GM18520 (cell line): ENCODE results near the gene SORL1.

Source experiments
- ATAC-seq: cut with Tn5 transposase; IDR thresholded peaks from one replicate; pipeline ENCODE4 v1.9.1; 2021; ENCODE audit not compliant: unreplicated experiment

SORL1 gene

GRCh38 chr11:121561240-121561639 is 109.1 kb downstream of the SORL1 start:
- no peak for ATAC-seq

- ATAC-seq, result no peak
Measured at GRCh38 chr11:121561716-121562115, 109.6 kb downstream of the SORL1 start.

- ATAC-seq, result no peak
Measured at GRCh38 chr11:121563003-121563402, 110.9 kb downstream of the SORL1 start.

DNA sequence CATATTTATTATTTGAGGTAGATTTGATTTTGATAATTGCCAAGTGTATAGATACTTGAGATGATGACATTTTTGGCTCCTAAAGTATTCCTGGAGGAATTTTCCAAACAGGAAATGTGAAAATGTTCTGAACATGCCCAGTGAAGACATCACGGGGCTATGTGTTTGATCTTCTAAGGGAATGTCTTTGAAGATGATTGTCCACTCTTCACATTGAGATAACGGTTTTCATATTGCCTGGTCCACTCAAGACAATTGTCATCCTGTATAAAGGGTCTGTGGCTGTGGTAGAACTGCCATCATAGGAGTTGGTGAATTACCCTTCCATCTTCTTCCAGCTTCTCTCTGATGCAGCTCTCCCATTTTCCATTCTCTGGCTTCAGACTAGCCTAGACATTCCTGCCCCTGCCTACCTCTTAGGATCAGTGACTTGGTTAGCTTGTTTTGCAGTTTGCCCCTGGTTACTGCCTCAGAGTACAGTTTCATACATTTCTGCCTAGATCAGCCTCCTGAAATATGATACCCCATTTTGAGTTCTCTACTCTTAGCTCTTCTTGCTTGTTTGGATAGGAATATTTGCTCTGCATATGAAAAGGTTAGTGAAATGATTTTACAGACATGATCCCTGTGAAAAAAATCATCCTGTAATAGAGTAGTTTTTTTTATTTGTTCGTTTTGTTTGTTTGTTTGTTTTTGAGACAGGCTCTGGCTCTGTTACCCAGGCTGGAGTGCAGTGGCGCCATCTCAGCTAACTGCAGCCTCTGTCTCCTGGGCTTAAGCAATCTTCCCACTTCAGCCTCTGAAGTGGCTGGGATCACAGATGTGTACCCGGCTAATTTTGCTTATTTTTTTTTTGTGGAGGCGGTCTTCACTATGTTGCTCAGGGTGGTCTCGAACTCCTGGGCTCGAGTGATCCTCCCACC is 112.0 kb downstream of the SORL1 start:
- no peak for ATAC-seq

- ATAC-seq, result no peak
Measured at GRCh38 chr11:121564948-121565684, 113.0 kb downstream of the SORL1 start.

GRCh38 chr11:121566279-121567168 is 114.4 kb downstream of the SORL1 start:
- ATAC-seq, result no peak

DNA sequence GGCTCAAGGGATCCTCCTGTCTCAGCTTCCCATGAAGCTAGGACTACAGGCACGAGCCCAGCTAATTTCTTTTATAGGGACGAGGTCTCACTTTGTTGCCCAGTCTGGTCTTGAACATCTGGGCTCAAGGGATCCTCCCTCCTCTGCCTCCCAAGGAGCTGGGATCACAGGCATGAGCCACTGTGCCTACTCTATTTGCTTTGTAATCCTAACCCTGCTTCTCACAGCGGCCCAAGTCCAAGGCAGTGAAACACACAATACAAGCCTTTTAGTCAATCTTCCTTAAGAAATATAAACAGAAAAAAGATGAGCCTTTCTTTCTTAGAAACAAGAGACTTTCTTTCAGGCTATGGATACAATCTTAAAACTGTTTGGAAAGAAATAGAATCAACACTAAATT is 115.9 kb downstream of the SORL1 start:
- ATAC-seq, result no peak

DNA sequence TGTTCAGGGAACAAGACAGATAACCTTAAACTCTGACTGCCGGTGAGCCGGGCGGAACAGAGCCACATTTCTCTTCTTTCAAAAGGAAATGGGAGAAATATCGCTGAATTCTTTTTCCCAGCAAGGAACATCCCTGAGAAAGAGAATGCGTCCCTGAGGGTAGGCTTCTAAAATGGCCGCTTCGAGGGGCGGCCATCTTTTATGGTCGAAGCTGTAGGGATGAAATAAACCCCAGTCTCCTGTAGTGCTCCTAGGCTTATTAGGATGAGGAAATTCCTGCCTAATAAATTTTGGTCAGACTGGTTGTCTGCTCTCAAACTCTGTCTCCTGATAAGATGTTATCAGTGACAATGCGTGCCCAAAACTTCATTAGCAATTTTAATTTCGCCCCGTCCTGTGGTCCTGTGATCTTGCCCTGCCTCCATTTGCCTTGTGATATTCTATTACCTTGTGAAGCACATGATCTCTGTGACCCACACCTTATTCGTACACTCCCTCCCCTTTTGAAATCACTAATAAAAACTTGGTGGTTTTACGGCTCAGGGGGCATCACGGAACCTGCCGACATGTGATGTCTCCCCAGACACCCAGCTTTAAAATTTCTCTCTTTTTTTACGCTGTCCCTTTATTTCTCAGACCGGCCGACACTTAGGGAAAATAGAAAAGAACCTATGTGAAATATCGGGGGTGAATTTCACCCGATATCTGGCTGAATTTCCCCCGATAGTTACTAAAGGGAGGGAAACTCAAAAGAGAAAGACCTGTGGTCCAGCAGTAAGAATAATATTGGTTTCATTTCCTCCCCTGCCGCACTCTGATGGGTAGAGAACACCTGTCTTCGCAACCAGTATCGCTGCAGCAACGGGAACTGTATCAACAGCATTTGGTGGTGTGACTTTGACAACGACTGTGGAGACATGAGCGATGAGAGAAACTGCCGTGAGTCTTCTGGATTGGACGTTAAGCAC is 117.5 kb downstream of the SORL1 start:
- peak; percentile 98 for ATAC-seq

DNA sequence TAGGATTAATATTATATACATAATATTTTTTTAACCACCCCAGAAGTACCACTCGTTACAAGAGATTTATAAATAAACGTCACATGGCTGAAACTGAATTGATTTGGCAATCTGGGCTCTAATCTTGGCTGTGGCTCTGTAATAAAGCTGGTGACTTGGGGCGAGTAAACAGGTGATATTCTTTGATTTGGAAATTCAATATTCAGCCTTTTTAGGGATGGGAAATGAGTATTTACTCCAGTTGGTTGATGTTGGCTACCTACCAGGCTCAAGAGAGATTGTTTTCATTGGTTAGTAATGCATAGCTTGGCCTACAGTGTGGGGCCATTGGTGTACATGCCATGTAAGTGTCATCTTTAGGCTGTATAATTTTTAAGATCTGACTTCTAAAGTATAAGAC is 118.3 kb downstream of the SORL1 start:
- ATAC-seq, result no peak

GRCh38 chr11:121571506-121571905 is 119.4 kb downstream of the SORL1 start:
- ATAC-seq, result no peak

GRCh38 chr11:121572571-121573059 is 120.5 kb downstream of the SORL1 start:
- no peak for ATAC-seq

DNA sequence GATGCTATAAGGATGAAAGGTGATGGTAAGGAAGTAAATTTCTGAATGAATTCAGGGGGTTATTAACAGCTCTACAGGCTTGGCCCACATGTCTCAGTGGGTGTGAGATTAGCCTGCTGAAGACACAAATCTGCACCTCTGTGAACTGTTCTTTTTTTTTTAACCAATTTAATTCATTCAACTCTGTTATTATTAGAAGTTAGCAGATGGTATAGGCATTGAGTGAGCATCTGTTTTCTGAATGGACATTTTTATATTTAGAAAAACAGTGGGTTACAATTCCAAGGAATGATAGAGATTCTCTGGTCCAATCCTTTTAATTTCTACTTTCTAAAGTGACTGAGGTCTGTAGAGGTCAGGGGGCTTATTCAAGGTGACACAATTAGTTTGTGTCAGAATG is 122.7 kb downstream of the SORL1 start:
- no peak for ATAC-seq

DNA sequence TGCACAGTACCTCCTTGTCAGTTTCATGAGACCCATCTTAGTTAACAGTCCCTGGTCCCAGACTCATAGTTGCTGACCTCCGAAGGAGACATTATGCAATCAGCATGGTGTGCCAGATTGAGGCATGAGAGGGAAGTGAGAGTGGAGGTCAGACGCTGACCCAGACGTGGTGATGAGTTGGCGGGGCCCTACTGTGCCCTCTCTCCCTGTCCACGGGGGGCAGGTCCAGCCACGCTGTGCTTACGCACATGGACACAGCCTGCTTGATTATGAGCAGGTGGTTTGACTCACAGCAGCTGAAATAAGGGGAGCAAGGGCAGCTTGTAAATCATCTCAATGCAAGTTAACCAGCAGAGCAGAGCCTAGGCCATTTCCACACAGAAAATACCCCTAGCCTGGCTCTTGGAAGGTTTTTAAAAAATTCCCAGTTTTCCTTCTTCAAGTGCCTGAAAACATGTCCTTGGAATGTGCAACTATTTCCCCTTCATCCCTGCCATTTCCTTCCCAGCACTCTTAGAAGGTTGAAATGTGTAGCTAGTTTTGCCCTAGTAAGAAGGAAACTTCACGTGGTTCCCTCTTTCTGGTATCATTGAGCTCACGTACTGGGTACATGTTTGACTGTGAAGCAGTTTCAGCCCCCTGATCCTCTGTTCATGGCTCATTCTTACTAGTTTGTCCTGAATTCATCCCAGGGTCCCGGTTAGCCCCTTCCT is 123.3 kb downstream of the SORL1 start:
- peak; percentile 56 for ATAC-seq

- ATAC-seq, result peak; percentile 17
Measured at GRCh38 chr11:121575963-121576290, 123.8 kb downstream of the SORL1 start.

- no peak for ATAC-seq
Measured at GRCh38 chr11:121576531-121576930, 124.4 kb downstream of the SORL1 start.

- ATAC-seq, result no peak
Measured at GRCh38 chr11:121577106-121577848, 125.2 kb downstream of the SORL1 start.

DNA sequence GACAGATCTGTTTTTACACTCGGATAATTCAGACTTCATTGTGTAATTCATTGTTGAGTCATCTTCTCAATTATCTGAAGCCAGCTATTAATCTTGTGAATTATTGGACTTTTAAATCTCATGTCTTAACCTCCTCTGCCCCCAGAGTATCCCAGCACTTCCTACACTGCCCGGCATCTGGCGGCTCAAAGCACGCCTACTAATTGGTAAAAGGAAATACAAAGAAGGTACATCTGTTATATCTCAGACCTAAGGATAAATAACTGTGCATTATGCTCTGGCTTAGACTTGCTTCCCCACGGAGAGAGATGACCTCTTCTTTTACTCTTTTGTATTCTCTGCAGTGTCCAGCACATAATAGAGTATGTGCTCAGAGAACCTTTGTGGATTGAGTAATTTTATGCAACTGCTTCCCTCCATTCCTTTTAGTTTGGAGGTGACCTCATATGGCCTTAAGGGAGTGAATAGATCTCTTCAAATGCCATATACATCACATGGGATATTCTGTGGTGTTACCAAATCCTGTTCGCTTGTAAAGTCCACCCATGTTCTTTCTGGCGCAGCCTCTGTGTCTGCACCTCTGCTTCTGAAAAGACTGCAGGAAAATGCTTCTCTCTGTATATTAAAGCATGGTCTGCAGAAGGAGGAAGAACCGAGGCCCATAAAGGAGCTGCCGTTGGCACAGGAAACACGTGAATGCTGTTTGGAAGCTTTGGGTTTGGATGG is 126.3 kb downstream of the SORL1 start:
- no peak for ATAC-seq

DNA sequence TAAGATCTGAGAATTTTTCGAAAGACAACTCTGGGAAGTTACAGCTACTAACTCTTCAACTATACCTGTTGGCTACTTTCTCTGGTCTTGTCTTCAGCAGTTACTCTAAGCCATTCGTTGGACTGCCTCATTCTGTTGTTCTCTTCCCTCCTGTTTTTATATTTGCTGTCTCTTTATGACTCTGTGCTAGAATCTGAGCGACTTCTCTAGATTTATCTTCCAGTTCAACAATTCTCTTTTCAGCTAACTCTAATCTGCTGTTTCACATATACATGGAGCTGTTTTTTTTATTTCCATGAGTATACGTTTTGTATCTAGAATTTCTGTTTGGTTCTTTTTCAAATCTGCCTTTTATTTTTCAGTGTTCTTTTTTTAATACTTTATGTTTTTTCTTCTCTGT is 128.0 kb downstream of the SORL1 start:
- ATAC-seq, result no peak
